Measurements from ENCODE around the gene ERAP2.

Gene ERAP2

DNA sequence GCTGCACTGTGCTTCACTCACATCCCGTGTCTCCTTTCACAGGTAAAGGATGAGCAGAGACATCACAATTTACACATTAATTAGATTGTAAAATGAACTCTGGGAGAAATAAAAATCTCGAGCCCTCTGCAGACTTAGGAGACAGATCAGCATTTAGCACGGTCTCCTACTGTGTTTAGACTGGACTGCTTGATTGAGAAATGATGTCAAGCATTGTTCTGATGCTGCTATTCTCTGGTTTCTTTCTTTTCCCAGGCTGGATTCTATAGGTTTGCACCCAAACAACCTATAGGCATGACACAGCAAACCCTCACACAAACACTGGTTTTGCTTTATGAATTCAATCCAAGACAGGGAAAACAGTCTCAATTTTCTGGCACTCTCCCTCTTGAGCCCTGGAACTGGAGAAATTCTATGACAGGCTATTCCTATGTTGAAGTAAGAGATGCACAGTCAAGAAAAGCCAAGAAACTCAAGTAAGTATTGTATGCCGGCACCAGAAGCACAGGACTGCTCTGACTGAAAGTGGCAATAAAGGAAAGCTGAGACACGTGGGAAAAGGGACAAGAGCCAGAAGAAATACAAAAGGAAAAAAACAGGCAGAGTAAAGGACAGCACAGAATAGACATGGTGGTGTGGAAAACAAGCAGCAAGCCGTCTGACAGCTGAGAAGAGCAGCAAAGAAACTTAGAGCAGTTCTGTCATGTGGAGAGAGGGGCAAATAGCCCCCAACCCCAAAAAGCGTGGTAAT is 24.8 kb upstream of the ERAP2 start:
- Mint-ChIP-seq H3K36me3 (ENCODE audit: low read depth) (peaks cover 20% of the 10 kb centered on the region), H3K4me1 (peaks cover 5% of the 10 kb centered on the region), H3K27ac (peak overlapping the region; percentile 14), H3K4me3 (no peak overlapping the region), H3K27me3 (ENCODE audit: low read depth, poor library complexity) (peaks cover 3% of the 10 kb centered on the region), H3K9me3 (peaks cover 36% of the 10 kb centered on the region)
- TF ChIP-seq, protein P1, sequence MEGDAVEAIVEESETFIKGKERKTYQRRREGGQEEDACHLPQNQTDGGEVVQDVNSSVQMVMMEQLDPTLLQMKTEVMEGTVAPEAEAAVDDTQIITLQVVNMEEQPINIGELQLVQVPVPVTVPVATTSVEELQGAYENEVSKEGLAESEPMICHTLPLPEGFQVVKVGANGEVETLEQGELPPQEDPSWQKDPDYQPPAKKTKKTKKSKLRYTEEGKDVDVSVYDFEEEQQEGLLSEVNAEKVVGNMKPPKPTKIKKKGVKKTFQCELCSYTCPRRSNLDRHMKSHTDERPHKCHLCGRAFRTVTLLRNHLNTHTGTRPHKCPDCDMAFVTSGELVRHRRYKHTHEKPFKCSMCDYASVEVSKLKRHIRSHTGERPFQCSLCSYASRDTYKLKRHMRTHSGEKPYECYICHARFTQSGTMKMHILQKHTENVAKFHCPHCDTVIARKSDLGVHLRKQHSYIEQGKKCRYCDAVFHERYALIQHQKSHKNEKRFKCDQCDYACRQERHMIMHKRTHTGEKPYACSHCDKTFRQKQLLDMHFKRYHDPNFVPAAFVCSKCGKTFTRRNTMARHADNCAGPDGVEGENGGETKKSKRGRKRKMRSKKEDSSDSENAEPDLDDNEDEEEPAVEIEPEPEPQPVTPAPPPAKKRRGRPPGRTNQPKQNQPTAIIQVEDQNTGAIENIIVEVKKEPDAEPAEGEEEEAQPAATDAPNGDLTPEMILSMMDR (IDR thresholded peaks at IDR 0.05) = no peak
- no peak for DNase-seq

DNA sequence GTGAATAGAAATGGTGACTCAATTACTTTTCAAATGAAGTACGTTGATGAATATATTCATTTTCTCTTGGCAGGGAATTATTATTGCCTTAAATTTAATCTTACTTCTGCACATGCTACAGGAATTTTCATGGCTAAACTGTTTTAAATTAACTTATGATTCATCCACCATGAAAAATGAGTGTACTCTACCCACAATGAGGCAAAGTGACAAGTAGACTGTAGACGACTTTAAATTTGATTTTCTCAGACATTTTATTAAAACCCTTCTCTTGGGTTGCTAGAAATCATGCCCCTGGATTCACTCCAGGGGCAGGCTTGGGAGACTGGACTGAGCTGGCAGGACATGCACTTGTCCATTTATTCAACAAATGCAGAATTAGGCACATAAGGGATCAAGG is 23.5 kb upstream of the ERAP2 start:
- no peak overlapping the region for H3K27ac Mint-ChIP-seq
- DNase-seq = no peak
- H3K4me3 Mint-ChIP-seq = no peak overlapping the region

DNA sequence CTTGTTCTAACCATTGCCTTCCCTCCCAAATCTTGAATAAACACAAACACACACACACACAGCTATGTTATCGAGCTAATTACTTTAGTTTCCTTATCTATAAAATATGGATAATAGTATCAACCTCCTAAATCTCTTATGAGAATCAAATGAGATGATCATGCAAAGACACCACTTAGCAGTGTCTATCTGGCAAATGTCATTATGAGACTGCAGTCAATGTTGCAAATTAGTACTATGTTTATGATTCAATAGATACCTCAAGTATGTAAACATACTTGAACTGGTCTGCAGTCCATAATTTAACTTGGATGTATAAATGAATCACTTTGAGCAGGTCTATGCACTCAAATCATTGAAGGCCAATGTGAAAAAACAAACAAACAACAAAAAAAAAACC is 22.2 kb upstream of the ERAP2 start:
- peaks cover 7% of the 10 kb centered on the region for H3K27me3 Mint-ChIP-seq (ENCODE audit: low read depth, poor library complexity)
- H3K9me3 Mint-ChIP-seq = peaks cover 18% of the 10 kb centered on the region
- peaks cover 5% of the 10 kb centered on the region for H3K4me1 Mint-ChIP-seq
- peaks cover 11% of the 10 kb centered on the region for H3K36me3 Mint-ChIP-seq (ENCODE audit: low read depth)
- DNase-seq = no peak
- TF ChIP-seq, protein P1 (IDR thresholded peaks at IDR 0.05) = no peak
- no peak overlapping the region for H3K27ac Mint-ChIP-seq
- H3K4me3 Mint-ChIP-seq = no peak overlapping the region

More for the DNA sequence above, 23.5 kb upstream of the ERAP2 start:
- peaks cover 31% of the 10 kb centered on the region for H3K9me3 Mint-ChIP-seq
- peaks cover 5% of the 10 kb centered on the region for H3K4me1 Mint-ChIP-seq
- TF ChIP-seq, protein P1 (IDR thresholded peaks at IDR 0.05) = no peak
- H3K36me3 Mint-ChIP-seq (ENCODE audit: low read depth) = peaks cover 20% of the 10 kb centered on the region
- peaks cover 7% of the 10 kb centered on the region for H3K27me3 Mint-ChIP-seq (ENCODE audit: low read depth, poor library complexity)

DNA sequence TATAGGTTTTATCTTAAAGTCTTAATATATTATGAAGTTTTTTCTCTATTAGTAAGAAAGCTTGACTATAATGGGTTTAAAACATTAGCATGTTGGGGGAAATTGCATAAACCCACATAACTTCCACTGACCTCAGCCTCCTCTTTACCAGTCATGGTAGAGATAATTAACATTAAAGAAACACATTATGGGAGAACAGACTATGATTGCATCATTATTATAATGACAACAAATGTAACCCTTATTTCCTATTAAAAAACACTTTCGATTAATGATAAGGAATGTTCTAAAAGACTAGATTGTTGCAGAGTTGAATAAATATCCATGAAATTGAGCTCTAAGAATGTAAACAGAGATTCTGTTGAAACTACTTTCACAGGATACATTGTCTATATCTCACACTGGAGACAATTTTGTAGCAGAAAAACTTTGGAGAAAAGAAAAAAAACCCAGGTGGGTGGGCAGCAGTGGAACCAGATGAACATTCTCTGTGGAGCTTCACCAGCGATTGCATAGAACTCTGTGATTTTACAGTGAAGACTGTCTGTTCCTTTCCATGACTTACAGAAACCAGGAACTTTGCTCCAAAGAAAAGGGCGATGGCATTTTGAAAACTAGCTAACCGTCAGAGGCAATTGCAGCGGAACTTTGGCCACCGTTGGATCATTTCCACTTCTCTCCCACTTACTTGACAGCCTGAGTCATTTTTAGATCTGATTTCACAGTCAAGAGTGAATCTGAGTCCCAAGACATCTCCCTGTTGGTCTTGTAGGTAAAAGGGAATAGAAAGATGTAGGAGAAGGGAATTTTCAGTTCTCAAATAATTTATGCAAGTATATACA is 21.0 kb upstream of the ERAP2 start:
- no peak for DNase-seq
- no peak overlapping the region for H3K27ac Mint-ChIP-seq
- peaks cover 7% of the 10 kb centered on the region for H3K27me3 Mint-ChIP-seq (ENCODE audit: low read depth, poor library complexity)
- peaks cover 6% of the 10 kb centered on the region for H3K9me3 Mint-ChIP-seq
- peaks cover 5% of the 10 kb centered on the region for H3K4me1 Mint-ChIP-seq
- peaks cover 5% of the 10 kb centered on the region for H3K36me3 Mint-ChIP-seq (ENCODE audit: low read depth)
- H3K4me3 Mint-ChIP-seq = no peak overlapping the region
- TF ChIP-seq, protein P1 (IDR thresholded peaks at IDR 0.05) = no peak

DNA sequence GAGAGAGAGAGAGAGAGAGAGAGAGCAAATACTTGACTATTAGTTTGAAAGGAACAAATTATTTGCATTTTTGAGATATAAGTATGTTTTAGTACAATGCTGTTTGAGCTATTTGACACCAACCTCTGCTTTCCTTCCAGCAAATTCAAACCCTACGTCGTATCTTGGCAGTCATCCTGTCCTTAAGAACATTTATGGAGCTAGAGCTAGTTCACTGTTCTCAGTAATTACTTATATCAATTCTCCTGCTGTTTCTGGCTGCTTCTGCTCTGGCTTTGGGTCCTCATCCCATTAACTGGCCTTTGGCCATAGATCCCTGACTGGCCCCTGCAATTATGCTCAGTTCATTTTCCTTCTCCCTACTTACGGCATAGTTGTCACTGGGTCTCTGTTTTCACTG is 19.9 kb upstream of the ERAP2 start:
- TF ChIP-seq, protein P1 (IDR thresholded peaks at IDR 0.05) = no peak
- peaks cover 7% of the 10 kb centered on the region for H3K27me3 Mint-ChIP-seq (ENCODE audit: low read depth, poor library complexity)
- H3K27ac Mint-ChIP-seq = no peak overlapping the region
- no peak overlapping the region for H3K4me3 Mint-ChIP-seq
- peaks cover 4% of the 10 kb centered on the region for H3K9me3 Mint-ChIP-seq
- H3K36me3 Mint-ChIP-seq (ENCODE audit: low read depth) = peaks cover 5% of the 10 kb centered on the region
- no peak for DNase-seq
- H3K4me1 Mint-ChIP-seq = peaks cover 5% of the 10 kb centered on the region
